ENCODE measurements around the gene CYP2D6.
"Not testable (repeated sequence)": the region's sequence is repeated elsewhere in the genome, so short reads cannot be mapped to it uniquely, and the experiment has no call there.

The CYP2D6 gene

GRCh38 chr22:42151924-42152635 is 21.5 kb upstream of the CYP2D6 start:
- no peak for DNase-seq (ENCODE audit: insufficient read length, low spot score)
- no peak for FAIRE-seq
- no peak for TF ChIP-seq POLR2A (IDR thresholded peaks at IDR 0.05; ENCODE audit: low read depth, low read length)

GRCh38 chr22:42150727-42151590 is 20.3 kb upstream of the CYP2D6 start:
- TF ChIP-seq POLR2A (IDR thresholded peaks at IDR 0.05; ENCODE audit: low read depth, low read length): no peak
- no peak for FAIRE-seq
- DNase-seq (ENCODE audit: insufficient read length, low spot score): no peak

- FAIRE-seq: not testable (repeated sequence)
Measured at GRCh38 chr22:42149798-42150197, 19.2 kb upstream of the CYP2D6 start.

GRCh38 chr22:42145175-42145574 is 14.6 kb upstream of the CYP2D6 start:
- DNase-seq (ENCODE audit: insufficient read length, low spot score): no peak
- TF ChIP-seq POLR2A (IDR thresholded peaks at IDR 0.05; ENCODE audit: low read depth, low read length): no peak
- FAIRE-seq: no peak

More at GRCh38 chr22:42149798-42150197, 19.2 kb upstream of the CYP2D6 start:
- not testable (repeated sequence) for DNase-seq (ENCODE audit: insufficient read length, low spot score)

GRCh38 chr22:42143859-42144822 is 13.5 kb upstream of the CYP2D6 start:
- DNase-seq (ENCODE audit: insufficient read length, low spot score); FAIRE-seq: not testable (repeated sequence)

DNA sequence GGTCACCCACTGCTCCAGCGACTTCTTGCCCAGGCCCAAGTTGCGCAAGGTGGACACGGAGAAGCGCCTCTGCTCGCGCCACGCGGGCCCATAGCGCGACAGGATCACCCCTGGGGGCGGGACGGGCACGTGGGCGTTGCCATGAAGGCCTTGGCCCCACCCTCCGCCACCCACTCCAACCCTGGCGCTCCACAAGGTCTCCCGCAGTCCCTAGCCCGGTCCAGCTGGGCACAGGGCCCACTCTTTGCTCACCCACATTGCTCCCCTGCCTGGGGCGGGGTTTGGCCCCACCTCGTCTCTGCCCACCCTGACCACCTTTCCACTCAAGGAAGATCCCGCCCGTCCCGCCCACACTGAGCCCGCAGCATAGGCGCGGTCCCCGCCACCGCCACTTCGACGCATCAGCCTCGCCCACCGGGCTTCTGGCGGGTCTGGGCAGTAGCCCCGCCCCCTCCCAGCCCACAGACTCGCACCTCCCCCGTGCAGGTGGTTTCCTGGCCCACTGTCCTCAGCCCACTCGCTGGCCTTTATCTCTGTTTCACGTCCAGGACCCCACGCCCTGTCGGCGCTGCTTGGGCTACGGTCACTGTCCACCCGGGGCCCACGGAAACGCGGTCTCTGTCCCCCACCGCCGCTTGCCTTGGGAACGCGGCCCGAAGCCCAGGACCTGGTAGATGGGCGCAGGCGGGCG is 12.3 kb upstream of the CYP2D6 start:
- DNase-seq (ENCODE audit: insufficient read length, low spot score): no peak
- no peak for TF ChIP-seq POLR2A (IDR thresholded peaks at IDR 0.05; ENCODE audit: low read depth, low read length)
- no peak for FAIRE-seq

DNA sequence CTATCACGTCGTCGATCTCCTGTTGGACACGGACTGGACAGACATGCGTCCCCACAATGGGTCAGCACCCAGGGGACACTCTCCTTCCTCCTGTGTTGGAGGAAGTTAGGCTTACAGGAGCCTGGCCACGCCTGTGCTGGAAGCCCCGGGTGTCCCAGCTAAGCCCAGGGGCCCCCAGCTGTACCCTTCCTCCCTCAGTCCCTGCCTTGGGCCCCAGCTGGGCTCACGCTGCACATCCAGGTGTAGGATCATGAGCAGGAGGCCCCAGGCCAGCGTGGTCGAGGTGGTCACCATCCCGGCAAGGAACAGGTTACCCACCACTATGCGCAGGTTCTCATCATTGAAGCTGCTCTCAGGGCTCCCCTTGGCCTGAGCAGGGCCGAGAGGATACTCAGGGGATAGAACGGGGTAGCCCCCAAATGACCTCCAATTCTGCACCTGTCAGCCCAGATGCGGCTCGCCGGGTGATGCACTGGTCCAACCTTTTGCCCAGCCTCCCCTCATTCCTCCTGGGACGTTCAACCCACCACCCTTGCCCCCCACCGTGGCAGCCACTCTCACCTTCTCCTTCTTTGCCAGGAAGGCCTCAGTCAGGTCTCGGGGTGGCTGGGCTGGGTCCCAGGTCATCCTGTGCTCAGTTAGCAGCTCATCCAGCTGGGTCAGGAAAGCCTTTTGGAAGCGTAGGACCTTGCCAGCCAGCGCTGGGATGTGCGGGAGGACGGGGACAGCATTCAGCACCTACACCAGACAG is 10.9 kb upstream of the CYP2D6 start:
- not testable (repeated sequence) for DNase-seq (ENCODE audit: insufficient read length, low spot score); FAIRE-seq

GRCh38 chr22:42140153-42140552 is 9.5 kb upstream of the CYP2D6 start:
- DNase-seq (ENCODE audit: insufficient read length, low spot score); FAIRE-seq: not testable (repeated sequence)

- not testable (repeated sequence) for FAIRE-seq; DNase-seq (ENCODE audit: insufficient read length, low spot score)
Measured at GRCh38 chr22:42139508-42139907, 8.9 kb upstream of the CYP2D6 start.

DNA sequence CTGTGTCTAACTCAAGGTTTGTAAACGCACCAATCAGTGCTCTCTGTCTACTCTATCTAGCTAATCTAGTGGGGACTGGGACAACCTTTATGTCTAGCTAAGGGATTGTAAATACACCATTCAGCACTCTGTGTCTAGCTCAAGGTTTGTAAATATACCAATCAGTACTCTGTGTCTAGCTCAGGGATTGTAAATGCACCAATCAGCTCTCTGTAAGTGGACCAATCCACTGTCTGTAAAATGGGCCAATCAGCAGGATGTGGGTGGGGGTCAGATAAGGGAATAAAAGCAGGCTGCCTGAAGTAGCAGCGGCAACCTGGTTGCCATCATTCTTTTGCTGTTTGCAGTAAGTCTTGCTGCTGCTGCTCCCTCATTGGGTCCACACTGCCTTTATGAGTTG is 8.4 kb upstream of the CYP2D6 start:
- DNase-seq (ENCODE audit: insufficient read length, low spot score) (no peak), FAIRE-seq (no peak)
- no peak for TF ChIP-seq POLR2A (IDR thresholded peaks at IDR 0.05; ENCODE audit: low read depth, low read length)

- FAIRE-seq (no peak), DNase-seq (ENCODE audit: insufficient read length, low spot score) (no peak)
- no peak for TF ChIP-seq POLR2A (IDR thresholded peaks at IDR 0.05; ENCODE audit: low read depth, low read length)
Measured at GRCh38 chr22:42138122-42138770, 7.6 kb upstream of the CYP2D6 start.

GRCh38 chr22:42135688-42136087 is 5.1 kb upstream of the CYP2D6 start:
- not testable (repeated sequence) for DNase-seq (ENCODE audit: insufficient read length, low spot score); FAIRE-seq

Measured in H54 (cell line).